K562 (cell line): ENCODE measurements around the gene AGK. TPM values are rescaled to one million over a fixed set of nuclear protein-coding genes. Genes with fewer than 3 reads are reported as not detected.

ENCODE experiments used
- ATAC-seq: fragments of 200-7000 bp; cut with Tn5 transposase; 3 replicates; pipeline ENCODE4 v1.9.1; 2020; ENCODE audit warnings: moderate library complexity
- BruUV-seq: library from RNA; stranded (reverse); fragments of 400-500 nt; replicated peaks from 2 replicates; lab custom pipeline; 2021; lab: Mats Ljungman, UMichigan
- CTCF ChIA-PET: fragments of 300-600 bp; formaldehyde crosslinking; extraction: SDS; loops from one replicate; lab custom pipeline; 2021; ENCODE audit warnings: low intra/inter-chr PET ratio; lab: Yijun Ruan, JAX
- POLR2A ChIA-PET: fragments of 300-600, 350-650 bp; sonication (Branson Sonifier 250); formaldehyde crosslinking; extraction: SDS; loops from one replicate; lab custom pipeline; 2021; ENCODE audit warnings: antibody characterized with exemption, inconsistent platforms; lab: Yijun Ruan, JAX
- DNase-seq, 4 experiments: peaks; one replicate each; pipeline versions ENCODE4 v3.0.0 to v3.0.0-alpha.2; 2011 to 2018; ENCODE audit warnings: low spot score in 3 of 4, mixed read lengths in 3 of 4; ENCODE audit errors: extremely low read depth in 1 of 4
- FAIRE-seq: peaks from 2 replicates; lab custom pipeline; 2011; peaks lifted over from hg19 to GRCh38; lab: Jason Lieb, UNC
- H2AFZ ChIP-seq: 2 replicates; pipeline ENCODE4 v1.6.0; 2011; ENCODE audit warnings: low read depth, low read length, control low read depth, inconsistent platforms
- H3K27ac ChIP-seq: fragments of 200-600 bp; 3 replicates; pipeline ENCODE4 v1.8.0; 2011; ENCODE audit warnings: low read depth, mild to moderate bottlenecking, control low read depth, inconsistent platforms, low read length, moderate library complexity, mixed read lengths; ENCODE audit errors: extremely low read depth
- H3K27me3 ChIP-seq, 2 experiments: fragments of 300-600 bp in 1 of 2; 2 replicates in 1 of 2; 3 replicates in 1 of 2; pipeline versions ENCODE4 v1.6.0 to v1.8.0; 2011; ENCODE audit warnings: inconsistent platforms in 2 of 2, low read length in 2 of 2, mild to moderate bottlenecking in 1 of 2, mixed read lengths in 1 of 2, moderate library complexity in 1 of 2; ENCODE audit not compliant: control insufficient read depth in 2 of 2, insufficient read depth in 2 of 2
- H3K36me3 ChIP-seq: fragments of 300-600 bp; 3 replicates; pipeline ENCODE4 v1.8.0; 2011; ENCODE audit warnings: mild to moderate bottlenecking, low read length, inconsistent platforms; ENCODE audit not compliant: control insufficient read depth, insufficient read depth
- H3K4me1 ChIP-seq, 2 experiments: fragments of 200-600 bp in 1 of 2; replicated peaks in 1 of 2; 2 replicates in 1 of 2; 3 replicates in 1 of 2; pipeline versions ENCODE4 v1.5.1 to v1.8.0; 2011; ENCODE audit warnings: inconsistent platforms in 2 of 2, low read length in 2 of 2, mild to moderate bottlenecking in 1 of 2, mixed read lengths in 1 of 2, moderate library complexity in 1 of 2; ENCODE audit not compliant: control insufficient read depth in 2 of 2, insufficient read depth in 2 of 2
- H3K4me2 ChIP-seq: 2 replicates; pipeline ENCODE4 v1.6.1; 2011; ENCODE audit warnings: low read length, control low read depth, inconsistent platforms, mixed read lengths; ENCODE audit not compliant: insufficient read depth
- H3K4me3 ChIP-seq: fragments of 200-600 bp; sonication (generic), shearing (Covaris generic); 2 replicates; pipeline ENCODE4 v1.5.1; 2016; ENCODE audit warnings: control low read depth, inconsistent platforms
- H3K79me2 ChIP-seq: fragments of 200-600 bp; 3 replicates; pipeline ENCODE4 v1.8.0; 2011; ENCODE audit warnings: low read length, inconsistent platforms; ENCODE audit not compliant: control insufficient read depth, insufficient read depth
- H3K9ac ChIP-seq, 2 experiments: 2 replicates each; pipeline versions ENCODE4 v1.6.0 to v1.6.1; 2011; ENCODE audit warnings: low read depth in 2 of 2, low read length in 2 of 2, control low read depth in 1 of 2, inconsistent platforms in 1 of 2, mild to moderate bottlenecking in 1 of 2, mixed read lengths in 1 of 2; ENCODE audit not compliant: insufficient read depth in 1 of 2
- H3K9me1 ChIP-seq: one replicate; pipeline ENCODE4 v1.6.0; 2011; ENCODE audit warnings: inconsistent platforms, mild to moderate bottlenecking, low read length, moderate library complexity; ENCODE audit not compliant: control insufficient read depth, insufficient read depth
- H3K9me3 ChIP-seq: replicated peaks from 2 replicates; pipeline ENCODE4 v1.5.1; 2011; ENCODE audit warnings: low read depth, low read length, inconsistent platforms; ENCODE audit not compliant: control insufficient read depth, insufficient read depth
- H4K20me1 ChIP-seq: replicated peaks from 2 replicates; pipeline ENCODE4 v1.6.1; 2011; ENCODE audit warnings: low read length, inconsistent platforms, mixed read lengths; ENCODE audit not compliant: control insufficient read depth, insufficient read depth
- ARID3B ChIP-seq: fragments of 250-450 bp; sonication (Bioruptor Pico); IDR thresholded peaks from 2 replicates; pipeline ENCODE4 v1.4.0; 2020; ENCODE audit warnings: borderline replicate concordance
- ARNT ChIP-seq, 2 experiments: fragments of 450-650 bp; IDR thresholded peaks; 2 replicates each; pipeline ENCODE4 v1.6.1; 2016; ENCODE audit warnings: mild to moderate bottlenecking in 1 of 2
- CHD7 ChIP-seq: fragments of 200-600 bp; sonication (generic); IDR thresholded peaks from one replicate; pipeline ENCODE4 v1.6.1; 2012; ENCODE audit warnings: mild to moderate bottlenecking, low read depth, low read length, inconsistent platforms
- E2F6 ChIP-seq, 2 experiments: IDR thresholded peaks; 2 replicates each; pipeline ENCODE4 v1.6.1; 2011; ENCODE audit warnings: borderline replicate concordance in 1 of 2, control low read depth in 1 of 2, low read depth in 1 of 2, low read length in 1 of 2, mild to moderate bottlenecking in 1 of 2, mixed read lengths in 1 of 2, moderate library complexity in 1 of 2; ENCODE audit not compliant: insufficient read depth in 1 of 2, insufficient read length in 1 of 2, poor library complexity in 1 of 2, severe bottlenecking in 1 of 2; ENCODE audit errors: extremely low read depth in 1 of 2
- EP300 ChIP-seq: IDR thresholded peaks from 2 replicates; pipeline ENCODE4 v1.6.1; 2012; ENCODE audit warnings: low read length, improper control_type of control experiment
- KHSRP ChIP-seq: fragments of 450-650 bp; IDR thresholded peaks from 2 replicates; pipeline ENCODE4 v1.6.1; 2017
- KLF16 ChIP-seq: IDR thresholded peaks from 2 replicates; pipeline ENCODE4 v1.6.1; 2016; ENCODE audit warnings: antibody characterized with exemption
- MEF2D ChIP-seq: conservative IDR thresholded peaks from 2 replicates; pipeline ENCODE4 v1.6.1; 2016; ENCODE audit warnings: low read depth, missing genetic modification characterization, missing compliant biosample characterization
- POLR2A ChIP-seq: fragments of 450-650 bp; conservative IDR thresholded peaks from 2 replicates; pipeline ENCODE4 v1.6.1; 2016
- ZFP1 ChIP-seq: fragments of 450-650 bp; formaldehyde crosslinking; IDR thresholded peaks from 2 replicates; pipeline ENCODE4 v1.4.0; 2020; ENCODE audit warnings: mild to moderate bottlenecking, mixed read lengths
- in situ Hi-C: fragments of 300-500 bp; cut with MboI; formaldehyde crosslinking; loops from 4 replicates; pipeline ENCODE4 v1.15.0; 2018; ENCODE audit warnings: inconsistent platforms, mixed read lengths
- intact Hi-C: fragments of 100-400 bp; cut with micrococcal nuclease; formaldehyde crosslinking; loops from 2 replicates; pipeline ENCODE4 v1.14.2; 2022
- polyA plus RNA-seq, 8 experiments: library from polyadenylated mRNA; depleted of rRNA in 4 of 8; stranded (reverse) in 5 of 8; unstranded in 3 of 8; fragments of >200 nt; fragmentation: Nextera tagmentation in 2 of 8; fragmentation: Illumina TruSeq in 1 of 8; extraction: Ambion mirVana in 2 of 8; extraction: Trizol in 1 of 8; gene quantifications; 2 replicates each; pipeline versions ENCODE4 v1.2.1 to v1.2.3, GENCODE V29; 2011 to 2014; ENCODE audit warnings: inconsistent platforms in 1 of 8, missing spikeins in 1 of 8
- total RNA-seq, 7 experiments: library from RNA; depleted of rRNA in 6 of 7; stranded (reverse); fragments of >200 nt in 6 of 7; fragmentation: Illumina TruSeq in 2 of 7; extraction: Trizol in 2 of 7; gene quantifications; 2 replicates each; pipeline versions ENCODE4 v1.2.1 to v1.2.3, GENCODE V29; 2011 to 2021; ENCODE audit warnings: low replicate concordance in 1 of 7

Gene AGK
- total and polyA plus RNA-seq, 9 of the 15 experiments (the other 6 are each of a cell fraction or from before 2014, with no cell fraction given), result 50.7 to 128 (median 71.8) TPM

- Histone ChIP-seq H3K79me2 (no peaks in the 10 kb centered on the region), H3K36me3 (peaks cover 39% of the 10 kb centered on the region), H3K4me1 (no peaks in the 10 kb centered on the region), H3K9ac (no peak overlapping the region), H3K4me2 (no peak overlapping the region), H3K27ac (no peak overlapping the region), H4K20me1 (no peaks in the 10 kb centered on the region), H3K4me3 (no peak overlapping the region), H2AFZ (no peak overlapping the region), H3K9me3 (no peaks in the 10 kb centered on the region), H3K9me1 (no peaks in the 10 kb centered on the region), H3K27me3 (no peaks in the 10 kb centered on the region)
- in situ Hi-C loops (no loop called here), intact Hi-C loops (no loop called here)
- ChIA-PET CTCF (no interaction called here), POLR2A (no interaction called here)
- FAIRE-seq, result no peak
- TF ChIP-seq ZFP1 (CRISPR knock-in tag), result no peak
- TF ChIP-seq CHD7, result no peak
- TF ChIP-seq POLR2A, result no peak
- TF ChIP-seq ARID3B (CRISPR knock-in tag), result no peak
- TF ChIP-seq KHSRP, result no peak
- TF ChIP-seq E2F6 (IDR thresholded peaks at IDR 0.05; ENCODE audit: borderline replicate concordance in 1 of 2, extremely low read depth in 1 of 2, insufficient read depth in 1 of 2, insufficient read length in 1 of 2, low read depth in 1 of 2, low read length in 1 of 2, poor library complexity in 1 of 2, severe bottlenecking in 1 of 2), result no peak
- TF ChIP-seq KLF16, result no peak
- no peak for TF ChIP-seq ARNT (IDR thresholded peaks at IDR 0.05)
- TF ChIP-seq MEF2D (tag), result no peak
- no peak for TF ChIP-seq EP300
- no TSS peak for BruUV-seq
- ATAC-seq, result no peak
- DNase-seq, result no peak
These were observed 61.7 kb downstream of the AGK start for GRCh38 chr7:141612861-141613260.
